Measurements from ENCODE around the gene PDE10A.
A peak's percentile ranks its signal among the peaks of the same experiment; 100 is the strongest.

PDE10A gene

GRCh38 chr6:165656581-165657324, 6.3 kb downstream of the PDE10A start:
- DNase-seq (ENCODE audit: low spot score) (no peak), FAIRE-seq (no peak)

- no peak for FAIRE-seq
- DNase-seq (ENCODE audit: low spot score) = no peak
These were observed 7.8 kb downstream of the PDE10A start for GRCh38 chr6:165655191-165655590.

DNA sequence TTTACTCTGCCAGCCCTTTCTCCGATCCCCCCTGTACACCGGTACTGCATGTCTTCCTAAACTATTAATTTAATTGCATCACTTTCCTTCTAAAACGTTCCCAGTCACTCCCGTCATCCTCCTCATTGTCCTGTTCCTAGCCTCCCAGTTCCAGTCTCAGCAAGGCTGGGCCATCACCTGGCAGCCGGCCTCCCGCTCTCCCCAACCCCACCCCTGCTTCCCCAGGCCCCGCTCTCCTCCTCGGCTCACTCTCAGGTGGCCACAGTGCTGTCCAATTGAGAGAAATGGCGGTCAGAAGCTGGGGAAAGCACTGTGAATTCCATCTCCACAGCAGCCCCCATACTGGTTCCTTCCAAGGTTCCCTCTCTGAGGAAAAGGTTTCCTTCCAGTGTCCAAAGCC, 8.9 kb downstream of the PDE10A start:
- no peak for DNase-seq (ENCODE audit: low spot score)
- FAIRE-seq = no peak

DNA sequence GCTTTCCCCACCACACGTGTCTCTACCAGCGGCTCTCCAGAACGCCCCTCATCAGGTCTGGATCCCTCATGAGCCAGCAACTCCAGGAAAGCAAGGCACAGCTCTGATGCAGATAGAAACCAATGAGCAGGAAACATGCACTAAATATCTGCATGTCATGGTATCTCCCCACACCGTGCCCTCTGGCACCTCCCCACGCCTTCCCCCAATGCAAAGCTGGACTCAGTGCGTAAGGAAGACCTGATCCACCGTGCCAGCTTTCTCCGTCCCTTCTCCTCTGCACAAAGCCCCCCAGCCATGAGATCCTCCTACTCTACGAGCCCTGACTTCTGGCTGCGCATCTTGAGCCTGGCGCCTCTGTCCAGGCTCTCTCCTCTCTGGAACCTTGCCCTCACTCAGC, 9.4 kb downstream of the PDE10A start:
- no peak for FAIRE-seq
- no peak for DNase-seq (ENCODE audit: low spot score)

GRCh38 chr6:165653196-165653595, 9.8 kb downstream of the PDE10A start:
- DNase-seq (ENCODE audit: low spot score) (peak; percentile 88), FAIRE-seq (peak; percentile 86)

GRCh38 chr6:165652766-165653165, 10.3 kb downstream of the PDE10A start:
- FAIRE-seq (no peak), DNase-seq (ENCODE audit: low spot score) (no peak)

DNA sequence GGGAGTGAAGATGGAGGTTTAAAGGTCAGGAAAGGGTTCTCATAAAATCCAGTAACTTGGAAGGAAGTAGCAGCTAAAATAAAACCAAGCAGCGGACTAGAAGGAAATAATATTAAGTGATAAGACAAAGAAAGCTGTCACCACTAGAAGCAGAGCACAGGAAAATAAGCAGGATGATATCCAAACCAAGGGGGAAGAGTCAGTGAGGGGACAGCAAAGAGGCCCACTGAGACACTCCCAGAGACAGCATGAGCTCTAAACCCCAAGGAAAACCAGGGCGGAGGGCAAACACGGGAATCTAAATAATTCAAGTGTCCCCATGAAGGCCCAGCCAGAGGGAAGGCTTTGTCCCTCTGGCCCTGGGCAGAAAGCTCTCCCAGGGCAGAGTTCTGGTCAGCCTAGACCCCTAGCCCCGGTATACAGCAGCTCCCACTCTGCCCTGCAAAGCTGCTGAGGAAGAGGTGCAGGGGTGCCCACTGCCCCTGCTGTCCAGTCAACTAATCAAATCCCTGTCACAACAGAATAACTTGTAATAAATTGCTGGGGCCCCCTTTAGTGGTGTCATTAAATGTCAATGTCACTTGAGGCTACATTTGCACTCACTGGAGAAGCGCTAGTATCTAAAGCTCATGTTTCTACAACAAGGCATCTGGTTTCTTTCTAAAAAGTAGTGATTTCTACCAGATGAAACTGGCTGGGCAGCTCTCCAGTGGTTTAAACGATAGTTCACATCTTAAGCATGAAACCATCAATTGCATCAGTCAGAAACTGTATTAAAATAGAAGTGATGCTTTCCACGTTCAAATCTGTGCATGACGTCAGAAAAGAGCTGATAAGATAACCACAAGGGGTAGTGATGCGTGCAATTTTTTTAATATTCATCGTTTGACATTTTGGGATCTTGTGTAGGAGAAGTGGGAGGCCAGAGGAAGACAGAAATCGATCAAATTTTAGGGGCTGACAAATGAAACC, 13.6 kb downstream of the PDE10A start:
- FAIRE-seq (no peak), DNase-seq (ENCODE audit: low spot score) (no peak)

GRCh38 chr6:165647041-165647440, 16.0 kb downstream of the PDE10A start:
- DNase-seq (ENCODE audit: low spot score) = no peak
- FAIRE-seq = no peak

GRCh38 chr6:165645919-165646318, 17.1 kb downstream of the PDE10A start:
- DNase-seq (ENCODE audit: low spot score) (no peak), FAIRE-seq (no peak)

- DNase-seq (ENCODE audit: low spot score) (no peak), FAIRE-seq (no peak)
These were observed 18.3 kb downstream of the PDE10A start for GRCh38 chr6:165644586-165645266.

DNA sequence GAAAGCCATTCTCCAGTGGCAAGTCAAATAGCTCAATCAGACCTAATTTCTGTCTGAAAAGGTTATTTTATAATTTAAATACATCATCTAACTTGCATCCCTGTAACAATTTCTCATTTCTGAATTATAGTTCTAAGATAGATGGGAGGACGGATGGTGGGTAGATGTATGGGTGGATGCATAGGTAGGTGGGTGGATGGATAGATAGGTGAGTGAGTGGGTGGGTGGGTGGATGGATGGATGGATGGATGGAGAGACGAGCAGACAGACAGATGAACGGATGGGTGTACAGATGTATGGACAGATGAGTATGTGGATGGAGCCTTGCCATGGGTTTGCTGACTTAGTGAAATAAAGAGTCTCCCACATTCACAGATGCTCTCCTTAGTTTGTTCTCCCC, 20.0 kb downstream of the PDE10A start:
- DNase-seq (ENCODE audit: low spot score) = no peak
- no peak for FAIRE-seq

DNA sequence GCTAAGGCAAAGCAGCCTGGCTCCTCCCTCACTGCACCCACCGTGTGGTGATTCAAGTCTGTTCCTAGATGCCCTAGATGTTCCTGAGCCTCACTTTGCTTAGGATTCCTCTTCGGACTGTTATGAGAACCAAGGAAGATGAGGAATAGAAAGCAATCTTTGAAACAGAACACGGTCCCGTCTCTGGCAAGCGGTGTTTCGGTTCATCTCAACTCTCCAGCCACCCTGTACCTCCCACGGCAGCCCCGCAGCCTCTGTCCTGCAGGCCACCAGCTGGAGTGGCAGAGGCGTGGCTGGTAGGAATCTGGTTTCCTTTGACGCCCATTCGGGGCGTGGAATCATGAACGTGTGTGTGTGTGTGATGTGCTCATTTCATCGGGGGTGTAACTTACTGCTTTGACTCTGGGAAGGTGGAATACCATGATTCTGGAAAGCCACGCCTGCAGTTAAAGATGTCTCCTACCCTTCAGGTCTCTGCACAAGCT, 21.3 kb downstream of the PDE10A start:
- no peak for FAIRE-seq
- DNase-seq (ENCODE audit: low spot score) = no peak

DNA sequence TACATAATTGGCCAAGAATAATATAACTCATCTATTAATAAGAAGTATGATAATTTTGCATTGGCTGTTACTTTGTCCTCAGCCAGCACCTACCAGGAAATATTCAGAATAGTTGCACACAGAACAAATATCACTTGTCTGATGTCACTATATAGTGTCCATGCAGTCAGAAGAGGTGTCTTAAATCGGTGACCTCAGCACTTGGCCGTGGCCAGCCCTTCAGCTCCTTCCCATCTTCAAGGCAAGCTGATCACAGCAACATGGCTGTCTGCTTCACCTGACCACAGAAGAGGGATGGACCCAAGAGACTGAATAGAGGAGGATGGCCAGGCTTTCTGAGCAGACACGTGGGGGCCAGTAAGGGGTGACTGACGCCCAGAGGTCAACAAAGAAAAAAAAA, 22.2 kb downstream of the PDE10A start:
- no peak for DNase-seq (ENCODE audit: low spot score)
- FAIRE-seq = no peak

DNA sequence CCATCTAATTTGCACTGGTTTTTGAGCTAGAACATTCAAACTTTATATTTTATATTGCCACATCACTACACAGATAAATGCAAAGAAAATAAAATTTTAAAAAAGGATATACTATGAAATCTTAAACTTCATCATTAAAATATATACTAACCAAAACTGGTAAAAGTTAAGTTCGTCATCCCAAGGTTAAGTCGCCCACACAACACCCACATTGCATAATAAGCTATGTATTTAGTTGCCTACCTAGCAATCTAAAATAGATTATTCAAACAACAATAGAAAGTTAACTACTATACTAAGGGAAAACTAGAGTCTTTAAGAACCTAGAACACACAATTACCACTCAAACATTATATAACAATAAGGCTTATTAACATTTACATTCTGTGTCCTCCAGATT, 24.5 kb downstream of the PDE10A start:
- FAIRE-seq (no peak), DNase-seq (ENCODE audit: low spot score) (no peak)

GRCh38 chr6:165637586-165637985, 25.5 kb downstream of the PDE10A start:
- FAIRE-seq (no peak), DNase-seq (ENCODE audit: low spot score) (no peak)

DNA sequence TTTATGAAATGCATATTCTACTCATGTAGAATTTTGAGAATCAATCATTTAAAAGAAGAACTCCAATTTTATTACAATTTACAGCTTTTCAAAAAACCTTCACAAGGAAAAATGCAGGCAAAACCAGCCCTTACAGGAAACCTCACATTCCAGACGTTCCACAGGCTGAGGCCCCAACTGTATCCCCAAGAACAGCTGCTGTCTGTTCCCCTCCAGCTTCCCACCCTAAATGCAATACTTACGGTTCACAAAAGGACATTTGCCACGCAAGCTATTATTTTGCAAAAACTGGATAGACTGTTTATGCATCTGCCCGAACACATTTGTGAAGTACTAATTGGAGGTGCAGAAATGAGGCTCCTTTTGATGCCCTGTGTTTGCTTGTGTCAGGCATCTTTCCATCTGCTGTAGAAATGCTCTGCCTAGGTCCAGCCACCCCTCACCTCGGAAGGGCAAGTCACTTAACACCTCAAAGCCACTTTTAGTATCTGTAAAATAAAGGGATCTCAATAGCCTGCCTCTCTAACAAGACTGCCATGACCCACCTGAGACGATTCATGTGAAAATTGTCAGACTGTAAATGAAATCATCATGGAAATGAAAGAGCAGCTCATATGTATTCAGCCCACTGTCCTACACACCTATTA, 26.5 kb downstream of the PDE10A start:
- no peak for FAIRE-seq

DNA sequence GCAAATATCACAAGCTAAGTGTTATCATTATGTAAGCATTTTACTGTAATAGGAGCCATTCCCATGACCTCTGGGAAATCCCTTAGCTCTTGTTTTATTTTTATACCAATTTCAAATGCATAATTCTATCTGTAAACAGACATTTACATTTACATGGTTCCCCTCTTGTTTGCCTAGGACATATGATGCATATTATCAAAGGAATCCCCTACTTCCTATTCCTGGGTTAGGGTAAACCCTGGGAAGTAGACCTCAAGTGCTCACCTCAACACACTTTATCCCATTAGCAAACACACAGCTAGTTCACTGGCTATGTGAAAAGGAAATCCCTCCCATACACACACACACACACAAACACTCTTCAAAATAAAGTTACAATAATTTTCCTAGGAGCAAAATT, 27.1 kb downstream of the PDE10A start:
- FAIRE-seq (no peak), DNase-seq (ENCODE audit: low spot score) (no peak)

More for the DNA sequence above, 26.5 kb downstream of the PDE10A start:
- DNase-seq (ENCODE audit: low spot score) = no peak

- FAIRE-seq = no peak
These were observed 28.8 kb downstream of the PDE10A start for GRCh38 chr6:165634101-165634880.

GRCh38 chr6:165632194-165632593, 30.8 kb downstream of the PDE10A start:
- FAIRE-seq (peak; percentile 69), DNase-seq (ENCODE audit: low spot score) (peak; percentile 70)

More at GRCh38 chr6:165634101-165634880, 28.8 kb downstream of the PDE10A start:
- DNase-seq (ENCODE audit: low spot score) = no peak

GRCh38 chr6:165630544-165630953, 32.5 kb downstream of the PDE10A start:
- peak; percentile 73 for FAIRE-seq

More at GRCh38 chr6:165630544-165630953, 32.5 kb downstream of the PDE10A start:
- peak; percentile 44 for DNase-seq (ENCODE audit: low spot score)
